NB4 (cell line): Measurements from ENCODE around the gene XIST.

ENCODE experiments used
- MAX ChIP-seq: IDR thresholded peaks from 2 replicates; pipeline ENCODE4 v1.6.1; 2011; ENCODE audit warnings: low read depth, low read length
- MYC ChIP-seq: IDR thresholded peaks from 2 replicates; pipeline ENCODE4 v1.6.1; 2011; ENCODE audit warnings: low read depth, low read length
- POLR2A ChIP-seq: IDR thresholded peaks from 2 replicates; pipeline ENCODE4 v1.6.1; 2011; ENCODE audit warnings: mild to moderate bottlenecking; ENCODE audit not compliant: insufficient read length; ENCODE audit errors: extremely low read depth
- TF ChIP-seq, protein P1 (sequence below): IDR thresholded peaks from one replicate; pipeline ENCODE4 v1.5.1; 2012; ENCODE audit warnings: low read depth, low read length

GRCh38 chrX:73852467-73852866 lies at the start of gene XIST:
- TF ChIP-seq, protein P1, sequence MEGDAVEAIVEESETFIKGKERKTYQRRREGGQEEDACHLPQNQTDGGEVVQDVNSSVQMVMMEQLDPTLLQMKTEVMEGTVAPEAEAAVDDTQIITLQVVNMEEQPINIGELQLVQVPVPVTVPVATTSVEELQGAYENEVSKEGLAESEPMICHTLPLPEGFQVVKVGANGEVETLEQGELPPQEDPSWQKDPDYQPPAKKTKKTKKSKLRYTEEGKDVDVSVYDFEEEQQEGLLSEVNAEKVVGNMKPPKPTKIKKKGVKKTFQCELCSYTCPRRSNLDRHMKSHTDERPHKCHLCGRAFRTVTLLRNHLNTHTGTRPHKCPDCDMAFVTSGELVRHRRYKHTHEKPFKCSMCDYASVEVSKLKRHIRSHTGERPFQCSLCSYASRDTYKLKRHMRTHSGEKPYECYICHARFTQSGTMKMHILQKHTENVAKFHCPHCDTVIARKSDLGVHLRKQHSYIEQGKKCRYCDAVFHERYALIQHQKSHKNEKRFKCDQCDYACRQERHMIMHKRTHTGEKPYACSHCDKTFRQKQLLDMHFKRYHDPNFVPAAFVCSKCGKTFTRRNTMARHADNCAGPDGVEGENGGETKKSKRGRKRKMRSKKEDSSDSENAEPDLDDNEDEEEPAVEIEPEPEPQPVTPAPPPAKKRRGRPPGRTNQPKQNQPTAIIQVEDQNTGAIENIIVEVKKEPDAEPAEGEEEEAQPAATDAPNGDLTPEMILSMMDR: no peak
- TF ChIP-seq POLR2A: no peak
- no peak for TF ChIP-seq MAX
- no peak for TF ChIP-seq MYC
